SK-N-SH (cell line): ENCODE measurements around the gene FOXD3. TPM values are rescaled to one million over a fixed set of nuclear protein-coding genes. Genes with fewer than 3 reads are reported as not detected.

Source experiments
- CTCF ChIA-PET: fragments of 300-600, 350-600 bp; formaldehyde crosslinking; extraction: SDS; loops from one replicate; lab custom pipeline; 2021; lab: Yijun Ruan, JAX
- POLR2A ChIA-PET: fragments of 350-600 bp; sonication (Branson Sonifier 250); formaldehyde crosslinking; extraction: SDS; loops from one replicate; lab custom pipeline; 2020; ENCODE audit warnings: antibody characterized with exemption, inconsistent platforms; lab: Yijun Ruan, JAX
- DNase-seq: peaks from one replicate; pipeline ENCODE4 v3.0.0; 2012
- H2AFZ ChIP-seq: fragments of 200-600 bp; sonication (generic); 2 replicates; pipeline ENCODE4 v1.8.1; 2016; ENCODE audit warnings: antibody characterized with exemption, mild to moderate bottlenecking, low read depth
- H3F3A ChIP-seq: fragments of 200-600 bp; sonication (generic); replicated peaks from 2 replicates; pipeline ENCODE3; 2016; ENCODE audit warnings: antibody characterized with exemption, mild to moderate bottlenecking; ENCODE audit not compliant: insufficient read depth
- H3K27ac ChIP-seq, 2 experiments: fragments of 200-500 bp in 1 of 2; fragments of 200-600 bp in 1 of 2; sonication (Bioruptor generic) in 1 of 2; sonication (generic), shearing (Covaris generic) in 1 of 2; 2 replicates each; pipeline versions ENCODE4 v1.5.1 to v1.6.1; 2014 to 2016; ENCODE audit warnings: low read depth in 2 of 2, inconsistent platforms in 1 of 2, low read length in 1 of 2, mild to moderate bottlenecking in 1 of 2, mixed read lengths in 1 of 2
- H3K27me3 ChIP-seq: fragments of 200-600 bp; sonication (generic), shearing (Covaris generic); 2 replicates; pipeline ENCODE4 v1.6.1; 2016; ENCODE audit warnings: mixed run types; ENCODE audit not compliant: insufficient read depth
- H3K36me3 ChIP-seq, 2 experiments: fragments of 200-500 bp in 1 of 2; fragments of 200-600 bp in 1 of 2; sonication (Bioruptor generic) in 1 of 2; sonication (generic) in 1 of 2; replicated peaks in 1 of 2; 2 replicates each; pipeline versions ENCODE3 to v1.5.1; 2014 to 2016; ENCODE audit warnings: low read length in 1 of 2, mild to moderate bottlenecking in 1 of 2; ENCODE audit not compliant: insufficient read depth in 2 of 2, control insufficient read depth in 1 of 2
- H3K4me1 ChIP-seq, 2 experiments: fragments of 200-500 bp in 1 of 2; fragments of 200-600 bp in 1 of 2; sonication (Bioruptor generic) in 1 of 2; sonication (generic), shearing (Covaris generic) in 1 of 2; 2 replicates each; pipeline versions ENCODE4 v1.5.1 to v1.6.1; 2014 to 2016; ENCODE audit warnings: low read depth in 1 of 2, low read length in 1 of 2, mixed run types in 1 of 2; ENCODE audit not compliant: insufficient read depth in 2 of 2, control insufficient read depth in 1 of 2
- H3K4me2 ChIP-seq: fragments of 200-600 bp; sonication (generic), shearing (Covaris generic); 2 replicates; pipeline ENCODE4 v1.6.1; 2017; ENCODE audit warnings: mixed run types
- H3K4me3 ChIP-seq, 2 experiments: fragments of 200-500 bp in 1 of 2; fragments of 200-600 bp in 1 of 2; sonication (Bioruptor generic) in 1 of 2; sonication (generic), shearing (Covaris generic) in 1 of 2; 2 replicates each; pipeline versions ENCODE4 v1.5.1 to v1.8.1; 2014 to 2016; ENCODE audit warnings: low read depth in 2 of 2, inconsistent platforms in 1 of 2, low read length in 1 of 2, mild to moderate bottlenecking in 1 of 2, mixed read lengths in 1 of 2, moderate library complexity in 1 of 2
- H3K79me2 ChIP-seq: fragments of 200-600 bp; sonication (generic); 2 replicates; pipeline ENCODE4 v1.8.1; 2017; ENCODE audit warnings: mild to moderate bottlenecking; ENCODE audit not compliant: insufficient read depth
- H3K9ac ChIP-seq: fragments of 200-600 bp; sonication (generic); 2 replicates; pipeline ENCODE4 v1.6.1; 2017; ENCODE audit warnings: mixed run types
- H3K9me2 ChIP-seq: fragments of 200-600 bp; sonication (generic); 2 replicates; pipeline ENCODE4 v1.6.1; 2017; ENCODE audit warnings: mixed run types
- H3K9me3 ChIP-seq: fragments of 200-600 bp; sonication (generic); 2 replicates; pipeline ENCODE4 v1.6.1; 2017; ENCODE audit warnings: mixed run types, mild to moderate bottlenecking, moderate library complexity
- H4K20me1 ChIP-seq: fragments of 200-600 bp; sonication (generic); 2 replicates; pipeline ENCODE4 v1.6.1; 2017; ENCODE audit warnings: mild to moderate bottlenecking, mixed run types; ENCODE audit not compliant: insufficient read depth
- EZH2phosphoT487 ChIP-seq: fragments of 200-600 bp; sonication (generic); IDR thresholded peaks from 2 replicates; pipeline ENCODE4 v1.6.1; 2017; ENCODE audit warnings: low read depth, mixed run types, mild to moderate bottlenecking, antibody characterized with exemption, moderate library complexity, borderline replicate concordance
- FOXJ3 ChIP-seq: sonication (generic); formaldehyde crosslinking; IDR thresholded peaks from 2 replicates; pipeline ENCODE4 v1.5.1; 2020; ENCODE audit warnings: mild to moderate bottlenecking, missing genetic modification reagents
- GABPA ChIP-seq: IDR thresholded peaks from 2 replicates; pipeline ENCODE4 v1.4.0; 2012; ENCODE audit warnings: low read depth, mild to moderate bottlenecking
- IRF3 ChIP-seq: fragments of 150-350 bp; IDR thresholded peaks from 2 replicates; pipeline ENCODE4 v1.6.1; 2016; ENCODE audit warnings: mild to moderate bottlenecking, low read depth, low read length
- MXI1 ChIP-seq: IDR thresholded peaks from 2 replicates; pipeline ENCODE4 v1.6.1; 2012; ENCODE audit warnings: mild to moderate bottlenecking, low read depth, low read length, improper control_type of control experiment
- NFIC ChIP-seq: IDR thresholded peaks from 2 replicates; pipeline ENCODE4 v1.4.0; 2012; ENCODE audit warnings: borderline replicate concordance
- POLR2AphosphoS5 ChIP-seq: IDR thresholded peaks from 2 replicates; pipeline ENCODE4 v1.6.1; 2012; ENCODE audit warnings: low read depth, low read length
- RAD21 ChIP-seq: IDR thresholded peaks from 2 replicates; pipeline ENCODE4 v1.6.1; 2012; ENCODE audit warnings: mild to moderate bottlenecking, low read length
- RCOR1 ChIP-seq: fragments of 150-350 bp; IDR thresholded peaks from 2 replicates; pipeline ENCODE4 v1.6.1; 2017; ENCODE audit warnings: antibody characterized with exemption, low read length
- REST ChIP-seq: IDR thresholded peaks from 2 replicates; pipeline ENCODE4 v1.6.1; 2012; ENCODE audit warnings: mild to moderate bottlenecking, low read depth, low read length, moderate library complexity
- RFX5 ChIP-seq: IDR thresholded peaks from 2 replicates; pipeline ENCODE4 v1.6.1; 2012; ENCODE audit warnings: mild to moderate bottlenecking, improper control_type of control experiment, low read length
- SMC3 ChIP-seq: IDR thresholded peaks from 2 replicates; pipeline ENCODE4 v1.6.1; 2012; ENCODE audit warnings: low read depth, low read length, improper control_type of control experiment
- TAF1 ChIP-seq: IDR thresholded peaks from 2 replicates; pipeline ENCODE4 v1.6.1; 2012; ENCODE audit warnings: low read depth, mild to moderate bottlenecking, low read length, moderate library complexity, borderline replicate concordance
- YY1 ChIP-seq: IDR thresholded peaks from 2 replicates; pipeline ENCODE4 v1.4.0; 2012; ENCODE audit warnings: low read depth, mild to moderate bottlenecking
- ZBTB33 ChIP-seq: IDR thresholded peaks from 2 replicates; pipeline ENCODE4 v1.4.0; 2012; ENCODE audit warnings: low read depth, borderline replicate concordance
- WGBS: methylation state at CpG from one replicate; pipeline ENCODE4 v1.1.6; 2017; ENCODE audit warnings: low lambda C conversion rate; 5-methylcytosine and 5-hydroxymethylcytosine counted together
- polyA plus RNA-seq, 3 experiments: library from polyadenylated mRNA; depleted of rRNA; stranded (reverse); fragments of >200 nt; gene quantifications; 2 replicates each; pipeline ENCODE4 v1.2.3, GENCODE V29; 2012

The FOXD3 gene
- polyA plus RNA-seq, 1 of the 3 experiments (the other 2 are of a cell fraction) = not detected

- Histone ChIP-seq H3K36me3 (no peaks in the 10 kb centered on the region), H3K27ac (no peak overlapping the region), H3F3A (no peaks in the 10 kb centered on the region), H3K9me3 (no peaks in the 10 kb centered on the region), H3K9me2 (no peaks in the 10 kb centered on the region), H3K4me3 (no peak overlapping the region), H3K79me2 (no peaks in the 10 kb centered on the region), H3K9ac (no peak overlapping the region), H2AFZ (no peak overlapping the region), H3K27me3 (no peaks in the 10 kb centered on the region; the same call in 1 of the 2 replicates), H3K4me2 (no peak overlapping the region), H3K4me1 (no peaks in the 10 kb centered on the region), H4K20me1 (no peaks in the 10 kb centered on the region)
- no peak for TF ChIP-seq SMC3
- no peak for TF ChIP-seq REST
- TF ChIP-seq POLR2AphosphoS5 = no peak
- TF ChIP-seq IRF3 = no peak
- no peak for TF ChIP-seq ZBTB33
- no peak for TF ChIP-seq GABPA
- no peak for TF ChIP-seq RAD21
- TF ChIP-seq RFX5 = no peak
- ChIA-PET CTCF (no interaction called here), POLR2A (no interaction called here)
- DNase-seq = no peak
These were observed 17.3 kb upstream of the FOXD3 start for GRCh38 chr1:63305043-63305442.

- Histone ChIP-seq H3K9me3 (no peaks in the 10 kb centered on the region), H3K4me3 (no peak overlapping the region), H3F3A (no peaks in the 10 kb centered on the region), H4K20me1 (no peaks in the 10 kb centered on the region), H3K4me1 (no peaks in the 10 kb centered on the region), H3K9me2 (no peaks in the 10 kb centered on the region), H2AFZ (no peak overlapping the region), H3K27me3 (peaks cover 6% of the 10 kb centered on the region; the same call in 1 of the 2 replicates), H3K9ac (no peak overlapping the region), H3K79me2 (no peaks in the 10 kb centered on the region), H3K27ac (no peak overlapping the region), H3K36me3 (no peaks in the 10 kb centered on the region), H3K4me2 (no peak overlapping the region)
- TF ChIP-seq TAF1 (no peak), EZH2phosphoT487 (no peak), FOXJ3 (CRISPR knock-in tag) (no peak), RCOR1 (no peak), NFIC (no peak), RAD21 (no peak), YY1 (no peak), MXI1 (no peak), POLR2AphosphoS5 (no peak)
- no peak for DNase-seq
- 0% methylated on average over 1 of the region's 1 CpG for WGBS
- ChIA-PET POLR2A (no interaction called here), CTCF (interaction anchor here (2.4 kb wide), 1 partner anchor 20 kb away, joined by 10 read pairs; no protein-coding TSS in a partner anchor)
These were observed 15.1 kb upstream of the FOXD3 start for GRCh38 chr1:63307196-63307794.
